Measurements from ENCODE around the gene SLC25A18. TPM values are rescaled to one million over a fixed set of nuclear protein-coding genes. Genes with fewer than 3 reads are reported as not detected.

Gene SLC25A18
- total and polyA plus RNA-seq, 2 of the 8 experiments (the other 6 are each of a cell fraction or from before 2014, with no cell fraction given), result 2.8 to 2.9 TPM

- no peaks in the 10 kb centered on the region for H3K9me3 ChIP-seq (ENCODE audit: insufficient read depth in 2 of 2, low read depth in 1 of 2, low read length in 1 of 2)
- H3K9ac ChIP-seq (replicated peaks in 1 of 4; ENCODE audit: extremely low read depth in 1 of 4, low read depth in 3 of 4, low read length in 3 of 4), result no peak overlapping the region
- ChIA-PET CTCF (ENCODE audit: partially characterized antibody) (no interaction called here), POLR2A (ENCODE audit: partially characterized antibody) (interaction anchor here (1.5 kb wide), 2 partner anchors 12 to 24 kb away, joined by 3 read pairs; no protein-coding TSS in a partner anchor)
- no peak overlapping the region for H3K23ac ChIP-seq (ENCODE audit: insufficient read length)
- no peak overlapping the region for H4K91ac ChIP-seq (replicated peaks; ENCODE audit: insufficient read length, low read length)
- no peak overlapping the region for H2BK5ac ChIP-seq (ENCODE audit: low read depth, low read length)
- no peak overlapping the region for H3K14ac ChIP-seq (ENCODE audit: insufficient read length)
- H3K23me2 ChIP-seq (ENCODE audit: low read depth, low read length), result no peaks in the 10 kb centered on the region
- H2AK5ac ChIP-seq (ENCODE audit: low read depth, low read length), result no peak overlapping the region
- H4K20me1 ChIP-seq (replicated peaks in 1 of 2; ENCODE audit: control insufficient read depth in 1 of 2, insufficient read depth in 2 of 2, low read length in 2 of 2), result peaks cover 0 to 3% of the 10 kb centered on the region in 2 experiments
- H2BK120ac ChIP-seq (replicated peaks; ENCODE audit: low read depth, low read length), result no peak overlapping the region
- 93% methylated on average over 5 of the region's 5 CpGs; no CpG with 5 or more reads in 1 of the 2 experiments for WGBS, 2 experiments (ENCODE audit: extremely low coverage in 1 of 2, insufficient coverage in 1 of 2, insufficient read length in 1 of 2, insufficient replicate concordance in 2 of 2, low coverage in 1 of 2, low lambda C conversion rate in 2 of 2, missing lambda C conversion rate in 1 of 2)
- H2BK20ac ChIP-seq (ENCODE audit: low read length), result no peak overlapping the region
- TF ChIP-seq KDM1A (IDR thresholded peaks at IDR 0.05; ENCODE audit: borderline replicate concordance, low read length) (no peak), PHF8 (conservative IDR thresholded peaks at IDR 0.05; ENCODE audit: low read depth, low read length) (no peak), MAFK (IDR thresholded peaks at IDR 0.05; ENCODE audit: low read depth, low read length) (no peak), SAP30 (IDR thresholded peaks at IDR 0.05; ENCODE audit: insufficient read depth, insufficient replicate concordance, low read length) (no peak), CBX5 (IDR thresholded peaks at IDR 0.05; ENCODE audit: low read depth, low read length) (no peak)
- no peak overlapping the region for H3K4me2 ChIP-seq (ENCODE audit: insufficient read depth in 1 of 2, low read depth in 2 of 2, low read length in 2 of 2)
- H2BK12ac ChIP-seq (ENCODE audit: low read depth, low read length), result no peak overlapping the region
- H3K4me1 ChIP-seq (replicated peaks in 1 of 4; ENCODE audit: control insufficient read depth in 3 of 4, insufficient read depth in 4 of 4, low read length in 3 of 4), result no peaks in the 10 kb centered on the region
- no peak overlapping the region for H2BK15ac ChIP-seq (ENCODE audit: low read length)
- H2AFZ ChIP-seq (ENCODE audit: low read length), result no peak overlapping the region
- H3K4me3 ChIP-seq (ENCODE audit: extremely low read depth in 1 of 4, insufficient read depth in 2 of 4, low read depth in 3 of 4, low read length in 4 of 4), result no peak overlapping the region
- no peak overlapping the region for H3K4ac ChIP-seq (replicated peaks; ENCODE audit: insufficient read length, low read depth, low read length)
- no peak overlapping the region for H3K27ac ChIP-seq (ENCODE audit: low read depth, low read length)
- H4K8ac ChIP-seq (ENCODE audit: extremely low read depth, insufficient read depth, low read length), result no peak overlapping the region
- H4K5ac ChIP-seq (ENCODE audit: insufficient read length, low read depth, low read length), result no peak overlapping the region
- H3K56ac ChIP-seq (replicated peaks; ENCODE audit: insufficient read length, low read depth, low read length), result no peak overlapping the region
- no peaks in the 10 kb centered on the region for H3K79me2 ChIP-seq (ENCODE audit: control insufficient read depth in 1 of 2, insufficient read depth in 2 of 2, low read length in 2 of 2)
- peaks cover 22 to 54% (median 39%) of the 10 kb centered on the region in 4 experiments for H3K36me3 ChIP-seq (ENCODE audit: control insufficient read depth in 2 of 4, insufficient read depth in 4 of 4, low read length in 3 of 4)
- H3K79me1 ChIP-seq (ENCODE audit: low read depth, low read length), result no peaks in the 10 kb centered on the region
- FAIRE-seq (no peak), DNase-seq (ENCODE audit: low read depth in 1 of 2, low spot score in 2 of 2) (no peak)
- H3K27me3 ChIP-seq (replicated peaks in 1 of 4; ENCODE audit: control insufficient read depth in 3 of 4, extremely low read depth in 1 of 4, insufficient read depth in 3 of 4, low read length in 3 of 4), result no peaks in the 10 kb centered on the region
- no peak overlapping the region for H3K18ac ChIP-seq (ENCODE audit: extremely low read depth, low read length)
Measured at GRCh38 chr22:17592201-17592600, 28.9 kb downstream of the SLC25A18 start.
